K562 (cell line): Measurements from ENCODE around the gene DBP. TPM values are rescaled to one million over a fixed set of nuclear protein-coding genes. Genes with fewer than 3 reads are reported as not detected.

ENCODE experiments used
- CBFA2T2 ChIP-seq: fragments of 450-650 bp; conservative IDR thresholded peaks from 2 replicates; pipeline ENCODE4 v1.6.1; 2017; ENCODE audit warnings: mild to moderate bottlenecking
- CBX1 ChIP-seq: sonication (generic); IDR thresholded peaks from 2 replicates; pipeline ENCODE4 v1.6.1; 2016; ENCODE audit warnings: antibody characterized with exemption, low read depth, mild to moderate bottlenecking
- CCNT2 ChIP-seq: IDR thresholded peaks from 2 replicates; pipeline ENCODE4 v1.6.1; 2011; ENCODE audit warnings: borderline replicate concordance, low read depth, mild to moderate bottlenecking, moderate library complexity, mixed read lengths, low read length; ENCODE audit not compliant: insufficient read length; ENCODE audit errors: extremely low read depth
- CGGBP1 ChIP-seq: fragments of 250-450 bp; sonication (Bioruptor Pico); IDR thresholded peaks from 2 replicates; pipeline ENCODE4 v1.9.0; 2021; ENCODE audit warnings: mild to moderate bottlenecking
- DNMT1 ChIP-seq: fragments of 450-650 bp; IDR thresholded peaks from 2 replicates; pipeline ENCODE4 v1.6.1; 2016; ENCODE audit warnings: antibody characterized with exemption, mild to moderate bottlenecking
- FOXJ3 ChIP-seq: sonication (generic); formaldehyde crosslinking; IDR thresholded peaks from 2 replicates; pipeline ENCODE4 v1.4.0; 2020; ENCODE audit warnings: mild to moderate bottlenecking, missing genetic modification reagents
- GABPB1 ChIP-seq: sonication (generic); formaldehyde crosslinking; IDR thresholded peaks from 2 replicates; pipeline ENCODE4 v1.8.0; 2022; ENCODE audit warnings: mild to moderate bottlenecking, missing genetic modification reagents
- GMEB1 ChIP-seq: fragments of 250-450 bp; sonication (Bioruptor Pico); IDR thresholded peaks from 2 replicates; pipeline ENCODE4 v1.4.0; 2020; ENCODE audit warnings: mild to moderate bottlenecking
- MEF2D ChIP-seq: conservative IDR thresholded peaks from 2 replicates; pipeline ENCODE4 v1.6.1; 2016; ENCODE audit warnings: low read depth, missing genetic modification characterization, missing compliant biosample characterization
- MEIS2 ChIP-seq: fragments of 450-650 bp; IDR thresholded peaks from 2 replicates; pipeline ENCODE4 v1.6.1; 2014; ENCODE audit warnings: mild to moderate bottlenecking; ENCODE audit not compliant: partially characterized antibody
- MYNN ChIP-seq, 2 experiments: sonication (generic); formaldehyde crosslinking in 1 of 2; IDR thresholded peaks; 2 replicates each; pipeline versions ENCODE4 v1.5.0 to v1.6.1; 2016 to 2020; ENCODE audit warnings: antibody characterized with exemption in 1 of 2, missing genetic modification reagents in 1 of 2
- NCOA4 ChIP-seq: fragments of 450-650 bp; IDR thresholded peaks from 2 replicates; pipeline ENCODE4 v1.6.1; 2018; ENCODE audit warnings: mild to moderate bottlenecking; ENCODE audit not compliant: partially characterized antibody
- PHF21A ChIP-seq: fragments of 450-650 bp; IDR thresholded peaks from 2 replicates; pipeline ENCODE4 v1.6.1; 2017; ENCODE audit warnings: low read depth, borderline replicate concordance
- RBM17 ChIP-seq: fragments of 200-400 bp; formaldehyde crosslinking; IDR thresholded peaks from 2 replicates; pipeline ENCODE4 v1.6.1; 2017; ENCODE audit warnings: low read depth, mild to moderate bottlenecking, low read length, borderline replicate concordance
- RFX5 ChIP-seq: IDR thresholded peaks from 2 replicates; pipeline ENCODE4 v1.6.1; 2011; ENCODE audit warnings: low read depth, mild to moderate bottlenecking, improper control_type of control experiment, low read length
- RFX7 ChIP-seq: fragments of 250-450 bp; sonication (Bioruptor Pico); IDR thresholded peaks from 2 replicates; pipeline ENCODE4 v1.5.1; 2021; ENCODE audit warnings: mild to moderate bottlenecking
- SAP30 ChIP-seq: fragments of 200-600 bp; sonication (generic); IDR thresholded peaks from 2 replicates; pipeline ENCODE4 v1.6.1; 2012; ENCODE audit warnings: borderline replicate concordance, low read depth, mild to moderate bottlenecking, moderate library complexity, low read length, control low read depth, inconsistent platforms; ENCODE audit not compliant: insufficient read depth, poor library complexity, severe bottlenecking
- SIX5 ChIP-seq, 2 experiments: IDR thresholded peaks; 2 replicates each; pipeline ENCODE4 v1.6.1; 2011; ENCODE audit warnings: low read length in 2 of 2, borderline replicate concordance in 1 of 2, low read depth in 1 of 2, mild to moderate bottlenecking in 1 of 2, moderate library complexity in 1 of 2; ENCODE audit not compliant: insufficient read depth in 1 of 2
- SMAD3 ChIP-seq: fragments of 450-650 bp; formaldehyde crosslinking; conservative IDR thresholded peaks from 2 replicates; pipeline ENCODE4 v1.4.0; 2020; ENCODE audit warnings: mild to moderate bottlenecking
- SMARCE1 ChIP-seq: fragments of 450-650 bp; IDR thresholded peaks from 2 replicates; pipeline ENCODE4 v1.7.1; 2016; ENCODE audit warnings: mild to moderate bottlenecking
- SNAPC5 ChIP-seq: fragments of 250-450 bp; sonication (Bioruptor Pico); IDR thresholded peaks from 2 replicates; pipeline ENCODE4 v1.8.0; 2021; ENCODE audit warnings: moderate library complexity, mild to moderate bottlenecking, inconsistent platforms
- TAF7 ChIP-seq: fragments of 450-650 bp; IDR thresholded peaks from 2 replicates; pipeline ENCODE4 v1.6.1; 2016; ENCODE audit warnings: missing genetic modification characterization, missing compliant biosample characterization
- ZBED1 ChIP-seq: IDR thresholded peaks from 2 replicates; pipeline ENCODE4 v1.6.1; 2014
- ZKSCAN1 ChIP-seq: fragments of 150-350 bp; IDR thresholded peaks from 2 replicates; pipeline ENCODE4 v1.6.1; 2016; ENCODE audit warnings: low read depth, low read length
- ZNF436 ChIP-seq: fragments of 250-450, 450-650 bp; sonication (Bioruptor Pico); formaldehyde crosslinking; IDR thresholded peaks from 2 replicates; pipeline ENCODE4 v1.7.0; 2020; ENCODE audit warnings: mild to moderate bottlenecking
- ZNF561 ChIP-seq: fragments of 450-650 bp; formaldehyde crosslinking; conservative IDR thresholded peaks from 2 replicates; pipeline ENCODE4 v1.4.0; 2020; ENCODE audit warnings: mild to moderate bottlenecking, moderate library complexity
- ZSCAN29 ChIP-seq: fragments of 450-650 bp; IDR thresholded peaks from 2 replicates; pipeline ENCODE4 v1.6.1; 2017
- polyA plus RNA-seq, 8 experiments: library from polyadenylated mRNA; depleted of rRNA in 4 of 8; stranded (reverse) in 5 of 8; unstranded in 3 of 8; fragments of >200 nt; fragmentation: Nextera tagmentation in 2 of 8; fragmentation: Illumina TruSeq in 1 of 8; extraction: Ambion mirVana in 2 of 8; extraction: Trizol in 1 of 8; gene quantifications; 2 replicates each; pipeline versions ENCODE4 v1.2.1 to v1.2.3, GENCODE V29; 2011 to 2014; ENCODE audit warnings: inconsistent platforms in 1 of 8, missing spikeins in 1 of 8
- total RNA-seq, 7 experiments: library from RNA; depleted of rRNA in 6 of 7; stranded (reverse); fragments of >200 nt in 6 of 7; fragmentation: Illumina TruSeq in 2 of 7; extraction: Trizol in 2 of 7; gene quantifications; 2 replicates each; pipeline versions ENCODE4 v1.2.1 to v1.2.3, GENCODE V29; 2011 to 2021; ENCODE audit warnings: low replicate concordance in 1 of 7

Gene DBP
- total and polyA plus RNA-seq, 9 of the 15 experiments (the other 6 are each of a cell fraction or from before 2014, with no cell fraction given): 0.25 to 5.5 (median 1.8) TPM

GRCh38 chr19:48635263-48635965, 1.8 kb downstream of the DBP start (continued):
- TF ChIP-seq GMEB1 (CRISPR knock-in tag) (no peak), PHF21A (0 out of 2 replicates have a peak, but pooled peaks have one; percentile 28), ZNF561 (CRISPR knock-in tag) (no peak), SMARCE1 (no peak), RFX5 (no peak), DNMT1 (no peak), NCOA4 (no peak), CBX1 (no peak), ZKSCAN1 (no peak), MEF2D (tag) (no peak), CGGBP1 (no peak), RFX7 (CRISPR knock-in tag) (no peak), ZSCAN29 (no peak), MEIS2 (no peak), SAP30 (no peak), SIX5 (IDR thresholded peaks at IDR 0.05; ENCODE audit: borderline replicate concordance in 1 of 2, insufficient read depth in 1 of 2, low read depth in 1 of 2, low read length in 2 of 2) (no peak), MYNN (IDR thresholded peaks at IDR 0.05) (no peak), MYNN (CRISPR knock-in tag; IDR thresholded peaks at IDR 0.05) (no peak), ZBED1 (no peak), TAF7 (tag) (no peak), CCNT2 (peak; percentile 25), RBM17 (no peak), CBFA2T2 (no peak), SMAD3 (no peak), FOXJ3 (CRISPR knock-in tag) (no peak), ZNF436 (CRISPR knock-in tag) (no peak), SNAPC5 (CRISPR knock-in tag) (no peak), GABPB1 (CRISPR knock-in tag) (no peak)
- TF ChIP-seq, all 486 proteins: peak for 32
